Activated CD4-positive, alpha-beta T cell treated with anti-CD3 and anti-CD28 coated beads, Interleukin-10, Interleukin-2, amounts not matched to agents 100 ng/mL and 50 ng/mL, durations not matched to agents 16 hours and 8 hours (primary cell): Measurements from ENCODE around the gene PIAS3.
"Not testable (repeated sequence)": the region's sequence is repeated elsewhere in the genome, so short reads cannot be mapped to it uniquely, and the experiment has no call there.

Experiments used
- DNase-seq: peaks from one replicate; pipeline ENCODE4 v3.0.0-alpha.2; 2020

Gene PIAS3

DNA sequence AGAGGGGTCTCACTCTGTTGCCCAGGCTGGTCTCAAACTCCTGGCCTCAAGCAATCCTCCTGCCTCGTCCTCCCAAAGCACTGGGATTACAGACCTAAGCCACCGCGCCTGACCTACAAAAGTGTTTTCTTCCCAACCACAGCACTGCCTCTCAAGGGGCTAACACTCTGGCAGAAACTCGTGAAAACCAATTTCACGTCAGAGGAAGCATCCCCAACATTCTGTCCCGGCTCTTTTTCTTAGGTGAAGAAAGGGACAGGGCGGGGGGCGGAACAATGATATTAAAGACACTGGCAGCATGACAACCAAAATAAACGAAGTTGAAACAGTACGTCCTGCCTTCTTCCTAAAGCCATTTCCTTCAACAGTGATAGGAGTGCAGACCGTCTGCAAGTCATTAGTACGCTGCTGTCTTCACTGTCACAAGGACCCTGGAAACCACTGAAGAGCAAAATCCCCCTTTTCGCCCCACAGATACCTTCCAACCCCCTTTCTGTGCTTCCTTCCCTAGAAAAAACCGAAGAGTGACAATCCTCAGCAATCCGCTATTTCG, 36.0 kb downstream of the PIAS3 start:
- not testable (repeated sequence) for DNase-seq

DNA sequence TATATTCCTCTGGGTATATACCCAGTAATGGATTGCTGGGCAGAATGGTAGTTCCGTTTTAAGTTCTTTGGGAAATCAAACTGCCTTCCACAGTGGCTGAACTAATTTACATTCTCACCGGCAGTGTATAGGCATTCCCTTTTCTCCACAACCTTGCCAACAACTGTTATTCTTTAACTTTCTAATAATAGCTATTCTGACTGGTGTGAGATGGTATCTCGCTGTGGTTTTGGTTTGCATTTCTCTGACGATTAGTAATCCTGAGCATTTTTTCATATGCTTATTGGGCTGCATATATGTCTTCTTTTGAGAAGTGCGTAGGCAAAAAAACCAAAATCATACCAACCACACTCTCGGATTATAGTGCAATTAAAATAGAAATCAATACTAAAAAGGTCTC, 40.8 kb downstream of the PIAS3 start:
- peak; percentile 11 for DNase-seq

DNA sequence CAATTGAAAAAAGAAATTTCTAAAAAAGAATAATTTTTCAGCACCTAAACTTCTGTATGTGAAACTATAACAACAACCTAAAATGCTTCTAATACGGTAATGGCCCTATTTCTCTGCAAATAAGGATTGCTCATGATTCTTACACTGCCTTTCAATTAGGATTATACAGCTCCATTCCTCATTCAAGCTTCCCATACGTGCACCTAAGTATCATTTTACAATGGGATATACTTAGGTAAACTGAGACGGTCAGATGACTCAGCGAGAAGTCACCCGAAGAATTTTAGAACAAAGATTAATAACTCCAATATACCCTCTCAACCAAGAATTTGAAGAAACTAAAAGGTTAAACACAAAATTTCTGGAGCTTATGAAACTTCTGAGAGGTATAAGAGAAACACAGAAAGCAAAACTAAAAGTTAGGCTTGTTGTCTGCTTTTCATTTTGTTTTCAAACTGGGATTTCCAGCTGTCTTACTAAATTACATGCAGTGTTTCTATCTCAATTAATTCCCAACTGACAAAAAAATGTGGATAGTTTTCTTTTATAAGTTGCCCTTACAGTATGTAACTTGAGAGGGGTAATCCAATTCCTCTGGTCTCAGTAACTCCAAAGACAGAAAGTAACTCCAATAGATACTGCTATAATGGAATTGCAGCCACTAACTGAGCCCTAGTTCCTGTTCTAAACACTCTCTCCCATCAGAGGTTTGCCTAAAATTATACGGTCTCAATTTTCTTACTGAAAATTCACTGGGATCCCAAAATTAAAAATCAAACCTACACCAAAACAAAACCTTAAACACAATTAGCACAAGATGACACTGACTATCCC, 45.7 kb downstream of the PIAS3 start:
- DNase-seq: not testable (repeated sequence)

DNA sequence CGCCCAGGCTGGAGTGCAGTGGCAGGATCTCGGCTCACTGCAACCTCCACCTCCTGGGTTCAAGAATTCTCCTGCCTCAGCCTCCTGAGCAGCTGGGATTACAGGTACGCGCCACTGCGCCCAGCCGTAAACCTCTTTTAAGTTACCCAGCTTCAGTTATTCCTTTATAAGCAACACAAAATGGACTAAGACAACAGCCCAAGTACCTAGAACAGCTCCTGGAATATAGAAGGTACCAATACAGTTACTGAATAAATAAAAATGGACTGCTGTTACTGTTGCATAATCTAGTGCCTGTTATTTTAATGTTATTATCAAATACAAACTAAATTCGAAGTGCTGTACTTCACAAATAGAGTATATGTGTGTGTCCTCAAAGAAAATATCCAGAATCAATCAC, 52.0 kb downstream of the PIAS3 start:
- DNase-seq: no peak

DNA sequence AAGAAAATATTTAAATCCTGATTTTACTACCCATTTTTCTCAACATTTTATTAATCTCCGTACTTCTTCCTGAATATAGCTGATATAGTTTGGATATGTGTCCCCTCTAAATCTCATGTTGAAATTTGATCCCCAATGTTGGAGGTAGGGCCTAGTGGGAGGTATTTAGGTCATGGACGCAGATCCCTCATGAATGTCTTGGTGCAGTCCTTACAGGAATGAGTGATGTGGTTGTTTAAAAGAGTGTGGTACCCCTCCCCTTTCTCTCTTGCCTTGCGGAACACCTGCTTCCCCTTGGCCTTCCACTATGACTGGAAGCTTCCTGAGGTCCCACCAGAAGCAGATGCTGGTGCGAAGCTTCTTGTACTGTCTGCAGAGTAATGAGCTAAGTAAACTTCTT, 52.5 kb downstream of the PIAS3 start:
- DNase-seq: no peak

DNA sequence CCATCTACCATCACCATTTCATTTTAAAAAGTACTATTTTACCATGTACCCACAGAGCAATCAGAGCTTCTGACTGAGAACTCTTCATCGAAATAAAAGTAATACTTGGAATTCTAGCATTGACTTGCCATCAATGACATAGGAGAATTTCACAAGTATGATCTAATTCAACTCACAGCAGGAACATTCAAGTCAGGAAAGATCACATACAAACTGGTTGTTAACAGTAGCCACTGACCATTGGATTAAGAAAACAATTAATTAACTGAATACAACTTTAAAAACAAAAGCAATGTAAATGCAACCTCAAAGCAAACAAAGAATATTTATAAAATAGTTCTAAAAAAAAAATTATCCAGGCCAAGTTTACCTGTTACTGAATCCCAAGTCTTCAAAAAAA, 53.8 kb downstream of the PIAS3 start:
- no peak for DNase-seq

DNA sequence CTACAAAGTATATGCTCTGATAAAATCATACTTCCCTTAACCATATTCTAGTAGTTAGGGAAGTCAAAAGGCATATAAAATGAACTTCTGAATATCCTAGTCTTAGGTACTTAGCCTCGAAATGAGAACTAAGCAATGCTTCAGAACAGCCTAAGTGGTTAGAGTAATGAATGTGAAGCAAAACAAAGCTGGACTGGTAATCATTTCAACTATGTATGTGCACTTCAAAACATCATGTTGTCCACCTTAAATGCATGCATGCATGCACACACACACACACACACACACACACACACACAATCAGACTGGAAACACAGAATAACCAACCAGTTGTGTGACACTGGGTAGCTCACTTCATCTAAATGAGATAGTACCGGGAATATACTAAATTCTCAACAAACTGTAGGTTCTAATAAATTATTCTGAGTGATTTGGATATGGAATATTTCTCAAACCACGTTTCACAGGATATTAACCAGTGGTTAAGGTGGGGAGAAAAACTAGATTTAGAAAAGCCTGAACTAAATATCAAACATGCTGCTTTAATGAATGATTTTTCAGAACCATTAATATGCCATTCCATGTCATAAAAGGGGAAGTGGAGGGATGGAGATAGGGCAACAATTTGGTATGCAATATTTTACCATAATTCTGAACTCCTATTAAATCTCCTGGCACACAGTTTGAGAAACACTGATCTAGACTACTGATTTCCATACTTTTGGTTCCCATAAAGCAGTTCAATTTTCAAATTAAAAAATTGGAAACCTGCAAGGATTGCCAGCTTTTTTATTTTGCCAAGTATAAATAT, 54.4 kb downstream of the PIAS3 start:
- DNase-seq: no peak

DNA sequence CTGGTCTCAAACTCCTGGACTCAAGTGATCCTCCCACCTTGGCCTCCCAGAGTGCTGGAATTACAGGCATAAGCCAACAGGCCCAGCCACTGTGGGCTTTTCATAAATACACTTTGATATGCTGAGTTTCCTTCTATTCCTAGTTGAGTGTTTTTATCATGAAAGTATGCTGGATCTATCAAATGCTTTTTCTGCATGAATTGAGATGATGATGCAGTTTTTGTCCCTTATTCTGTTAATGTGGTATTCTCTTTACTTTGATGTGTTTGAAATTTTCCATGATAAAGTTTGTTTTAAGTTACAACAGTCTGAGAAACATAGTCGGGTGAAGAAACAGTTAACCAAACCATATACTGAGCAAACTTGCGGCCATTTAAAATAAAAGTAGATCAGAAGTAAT, 59.1 kb downstream of the PIAS3 start:
- no peak for DNase-seq
